ENCODE results near the gene GLIS1. TPM values are rescaled to one million over a fixed set of nuclear protein-coding genes. Genes with fewer than 3 reads are reported as not detected.

The GLIS1 gene
- total RNA-seq, 1 experiment from 2014 or later = 0.13 TPM

- no TSS peak for BruUV-seq (replicated peaks)
- TF ChIP-seq EZH2 (IDR thresholded peaks at IDR 0.05; ENCODE audit: borderline replicate concordance, low read depth, low read length, poor library complexity, severe bottlenecking) (no peak), CTCF (conservative IDR thresholded peaks at IDR 0.05; ENCODE audit: low read depth, low read length) (no peak)
- peaks cover 6% of the 10 kb centered on the region for H3K4me1 ChIP-seq (ENCODE audit: insufficient read depth, low read length, poor library complexity, severe bottlenecking)
- intact Hi-C loops (cut with micrococcal nuclease; ENCODE audit: unreplicated experiment) = no loop called here
- ChIA-PET CTCF (no interaction called here), POLR2A (ENCODE audit: low non-redundant PET) (no interaction called here)
- no peak for DNase-seq (ENCODE audit: low spot score)
- no peaks in the 10 kb centered on the region for H3K36me3 ChIP-seq (ENCODE audit: insufficient read depth, low read length, poor library complexity, severe bottlenecking)
- H3K27me3 ChIP-seq (replicated peaks; ENCODE audit: insufficient read depth, low read depth, low read length, poor library complexity) = peaks cover 36% of the 10 kb centered on the region
- H3K27ac ChIP-seq (ENCODE audit: low read depth, low read length, poor library complexity, severe bottlenecking) = no peak overlapping the region
- no peak overlapping the region for H3K4me3 ChIP-seq (ENCODE audit: low read depth, low read length, poor library complexity, severe bottlenecking)
- H3K9me3 ChIP-seq (ENCODE audit: low read depth, low read length, poor library complexity, severe bottlenecking) = no peaks in the 10 kb centered on the region
Measured at GRCh38 chr1:53735261-53735660, 3.7 kb downstream of the GLIS1 start.

- ChIA-PET CTCF (no interaction called here), POLR2A (ENCODE audit: low non-redundant PET) (no interaction called here)
- no peaks in the 10 kb centered on the region for H3K36me3 ChIP-seq (ENCODE audit: insufficient read depth, low read length, poor library complexity, severe bottlenecking)
- peaks cover 6% of the 10 kb centered on the region for H3K4me1 ChIP-seq (ENCODE audit: insufficient read depth, low read length, poor library complexity, severe bottlenecking)
- no peak overlapping the region for H3K4me3 ChIP-seq (ENCODE audit: low read depth, low read length, poor library complexity, severe bottlenecking)
- DNase-seq (ENCODE audit: low spot score) = no peak
- no peak overlapping the region for H3K27ac ChIP-seq (ENCODE audit: low read depth, low read length, poor library complexity, severe bottlenecking)
- H3K9me3 ChIP-seq (ENCODE audit: low read depth, low read length, poor library complexity, severe bottlenecking) = no peaks in the 10 kb centered on the region
- no peak for TF ChIP-seq EZH2 (IDR thresholded peaks at IDR 0.05; ENCODE audit: borderline replicate concordance, low read depth, low read length, poor library complexity, severe bottlenecking)
- no peak for TF ChIP-seq CTCF (conservative IDR thresholded peaks at IDR 0.05; ENCODE audit: low read depth, low read length)
- peaks cover 36% of the 10 kb centered on the region for H3K27me3 ChIP-seq (replicated peaks; ENCODE audit: insufficient read depth, low read depth, low read length, poor library complexity)
- no TSS peak for BruUV-seq (replicated peaks)
- intact Hi-C loops (cut with micrococcal nuclease; ENCODE audit: unreplicated experiment) = no loop called here
Measured at GRCh38 chr1:53734650-53735211, 4.2 kb downstream of the GLIS1 start.

GRCh38 chr1:53733975-53734649 lies 4.9 kb downstream of the GLIS1 start:
- ChIA-PET POLR2A (ENCODE audit: low non-redundant PET) (no interaction called here), CTCF (interaction anchor here (0.7 kb wide), 1 partner anchor 34 kb away, joined by 7 read pairs; no protein-coding TSS in a partner anchor)
- no peak overlapping the region for H3K27ac ChIP-seq (ENCODE audit: low read depth, low read length, poor library complexity, severe bottlenecking)
- no peaks in the 10 kb centered on the region for H3K36me3 ChIP-seq (ENCODE audit: insufficient read depth, low read length, poor library complexity, severe bottlenecking)
- DNase-seq (ENCODE audit: low spot score) = no peak
- peaks cover 36% of the 10 kb centered on the region for H3K27me3 ChIP-seq (replicated peaks; ENCODE audit: insufficient read depth, low read depth, low read length, poor library complexity)
- intact Hi-C loops (cut with micrococcal nuclease; ENCODE audit: unreplicated experiment) = no loop called here
- H3K9me3 ChIP-seq (ENCODE audit: low read depth, low read length, poor library complexity, severe bottlenecking) = no peaks in the 10 kb centered on the region
- H3K4me3 ChIP-seq (ENCODE audit: low read depth, low read length, poor library complexity, severe bottlenecking) = no peak overlapping the region
- H3K4me1 ChIP-seq (ENCODE audit: insufficient read depth, low read length, poor library complexity, severe bottlenecking) = peaks cover 6% of the 10 kb centered on the region
- no TSS peak for BruUV-seq (replicated peaks)
- TF ChIP-seq EZH2 (IDR thresholded peaks at IDR 0.05; ENCODE audit: borderline replicate concordance, low read depth, low read length, poor library complexity, severe bottlenecking) = no peak
- TF ChIP-seq CTCF (conservative IDR thresholded peaks at IDR 0.05; ENCODE audit: low read depth, low read length) = no peak

Data from A673 (cell line).